GM11168 (cell line): ENCODE data around the gene ZNF503.

Experiments used
- in situ Hi-C: fragments of 300-500 bp; cut with MboI; formaldehyde crosslinking; loops from one replicate; pipeline ENCODE4 v1.12.0; 2022; ENCODE audit warnings: low sequenced_read_pairs; ENCODE audit not compliant: unreplicated experiment

Gene ZNF503

GRCh38 chr10:75432176-75432575, 30.6 kb upstream of the ZNF503 start:
- in situ Hi-C loops = no loop called here

GRCh38 chr10:75431180-75432111, 29.9 kb upstream of the ZNF503 start, which contains the start of gene LRMDA:
LRMDA (plus strand) TSS chr10:75431624.
- in situ Hi-C loops = no loop called here

DNA sequence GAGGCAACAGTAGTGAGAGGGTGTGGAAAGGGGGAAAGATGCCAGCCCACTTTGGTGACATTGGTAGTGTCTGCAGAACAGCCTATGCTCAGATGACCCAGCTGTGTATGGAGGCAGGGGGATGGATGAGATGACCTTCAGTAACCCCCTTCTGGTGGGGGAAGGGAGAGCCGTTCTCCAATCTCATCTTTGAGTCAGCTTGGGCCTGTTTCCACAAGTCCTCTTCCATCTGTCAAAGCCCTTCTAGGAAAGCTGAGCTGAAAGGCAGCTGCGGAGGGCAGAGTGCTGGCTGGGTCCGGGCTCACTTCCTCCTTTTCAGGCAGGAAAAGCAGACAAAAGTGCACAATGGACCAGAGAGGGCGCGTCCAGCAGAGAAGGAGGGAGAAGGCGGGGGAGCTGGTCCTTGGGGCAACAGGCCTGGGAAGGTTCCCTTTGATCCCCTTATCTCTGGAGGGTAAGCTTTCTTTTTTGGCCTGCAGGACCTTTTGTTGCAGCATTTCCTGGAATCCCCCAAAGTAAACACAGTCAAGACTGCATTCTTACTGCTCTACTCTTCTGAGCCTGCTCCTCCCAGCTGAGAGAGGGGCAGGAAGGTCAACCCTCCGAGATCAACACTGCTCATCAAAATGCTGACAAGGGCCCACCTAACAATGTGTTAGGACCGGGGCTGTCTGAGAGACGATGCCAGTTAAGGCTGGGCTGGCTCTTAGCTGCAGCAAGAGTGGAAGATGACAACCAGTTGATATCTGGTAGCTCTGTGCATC, 28.6 kb upstream of the ZNF503 start:
- in situ Hi-C loops = no loop called here

GRCh38 chr10:75429159-75429827, 27.7 kb upstream of the ZNF503 start:
- in situ Hi-C loops = no loop called here

GRCh38 chr10:75428434-75429158, 27.0 kb upstream of the ZNF503 start:
- in situ Hi-C loops = no loop called here

DNA sequence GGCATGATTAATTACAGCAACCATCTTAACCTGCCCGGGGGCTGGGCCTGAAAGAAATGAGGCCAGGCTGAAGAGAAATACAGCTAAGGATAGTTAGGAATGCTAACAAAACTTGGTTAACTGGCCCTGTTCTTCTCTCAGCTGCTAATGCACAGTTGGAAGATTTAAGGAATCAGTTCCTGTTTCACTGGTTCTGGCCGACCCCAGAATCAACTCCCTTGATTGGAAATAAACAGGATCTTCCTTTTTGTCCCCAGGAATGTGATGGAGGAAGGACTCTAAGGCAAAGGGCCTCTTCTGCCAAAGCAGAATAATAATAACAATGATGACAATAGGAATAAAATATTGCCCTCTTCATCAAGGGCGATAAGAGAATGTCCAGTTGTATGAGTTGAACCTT, 26.4 kb upstream of the ZNF503 start:
- in situ Hi-C loops = no loop called here

DNA sequence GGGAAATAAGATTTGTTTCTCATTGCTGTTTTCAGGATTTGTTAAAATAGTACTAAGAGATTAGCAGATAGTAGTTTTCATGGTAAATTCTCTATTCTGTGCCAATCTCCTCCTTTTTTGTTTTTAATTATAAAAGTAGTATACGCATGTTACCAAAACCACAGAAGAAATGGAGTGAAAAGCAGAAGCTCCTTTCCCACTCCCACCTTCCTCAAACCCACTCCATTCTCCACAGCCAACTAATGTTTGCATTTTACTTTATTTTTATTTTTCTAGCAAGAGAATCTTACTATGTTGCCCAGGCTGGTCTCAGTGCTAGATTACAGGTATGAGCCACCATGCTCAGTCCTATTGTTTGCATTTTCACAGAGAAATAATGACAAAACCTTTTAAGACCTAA, 25.3 kb upstream of the ZNF503 start:
- in situ Hi-C loops = no loop called here

- in situ Hi-C loops = no loop called here
Observed at GRCh38 chr10:75425291-75426079, 23.9 kb upstream of the ZNF503 start.

DNA sequence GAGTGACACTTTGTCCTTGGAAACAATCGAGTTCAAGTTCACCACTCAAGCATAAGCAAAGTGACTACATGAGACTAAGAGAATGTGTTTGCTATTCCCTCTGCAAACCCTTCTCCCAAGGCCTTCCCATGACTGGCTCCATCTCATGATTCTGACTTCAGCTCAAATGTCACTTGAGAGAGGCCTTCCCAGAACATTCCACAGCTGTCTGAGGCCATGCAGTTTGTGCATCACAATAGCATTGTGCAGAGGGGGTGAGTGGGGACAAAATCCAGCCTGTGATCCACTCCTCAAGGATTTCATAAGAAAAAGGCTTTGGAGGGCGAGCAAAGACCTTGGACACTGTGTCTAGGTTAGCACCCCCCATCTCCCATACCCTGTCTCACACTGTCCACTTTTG, 23.0 kb upstream of the ZNF503 start:
- in situ Hi-C loops = no loop called here

- in situ Hi-C loops = no loop called here
Observed at GRCh38 chr10:75422913-75423312, 21.3 kb upstream of the ZNF503 start.

- in situ Hi-C loops = no loop called here
Observed at GRCh38 chr10:75418712-75419111, 17.1 kb upstream of the ZNF503 start.

DNA sequence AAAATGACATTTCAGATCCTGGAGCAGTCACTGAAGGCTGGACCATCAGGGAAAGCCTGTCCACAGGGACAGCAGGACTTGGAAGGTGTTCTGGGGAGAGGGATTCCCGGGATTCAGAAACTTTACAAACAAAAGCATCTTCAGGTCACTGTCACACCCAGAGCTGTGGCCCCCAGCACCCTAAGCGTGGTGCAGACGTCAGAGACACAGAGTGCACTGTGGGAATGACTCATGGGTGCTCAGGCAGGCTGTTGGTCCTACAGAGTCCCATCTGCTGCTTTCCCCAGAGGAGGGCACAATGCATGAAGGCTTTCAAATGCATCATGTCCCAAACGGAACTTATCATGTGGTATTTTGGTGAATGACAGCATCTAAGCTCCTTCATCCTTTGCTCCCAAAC, 16.7 kb upstream of the ZNF503 start:
- in situ Hi-C loops = no loop called here

DNA sequence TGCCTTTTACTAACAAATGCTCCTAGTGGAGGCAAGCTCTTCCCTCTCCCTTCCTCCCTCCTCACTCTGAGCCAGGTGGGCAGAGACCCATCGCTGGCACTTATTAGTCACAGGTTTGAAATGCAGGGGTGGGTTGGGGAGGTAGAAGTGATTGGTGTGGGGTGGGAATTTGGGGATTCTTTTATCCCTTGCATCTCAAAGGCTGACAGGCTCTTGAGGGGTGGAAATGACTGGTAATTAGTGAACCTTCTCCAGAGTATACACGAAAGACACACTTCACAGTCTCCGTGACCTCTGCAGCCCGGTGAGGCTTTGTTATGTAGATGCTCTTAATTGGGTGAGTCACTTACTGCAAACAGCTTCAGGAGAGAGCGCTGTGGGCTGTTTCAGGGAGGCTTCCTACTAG, 16.0 kb upstream of the ZNF503 start:
- in situ Hi-C loops = no loop called here

DNA sequence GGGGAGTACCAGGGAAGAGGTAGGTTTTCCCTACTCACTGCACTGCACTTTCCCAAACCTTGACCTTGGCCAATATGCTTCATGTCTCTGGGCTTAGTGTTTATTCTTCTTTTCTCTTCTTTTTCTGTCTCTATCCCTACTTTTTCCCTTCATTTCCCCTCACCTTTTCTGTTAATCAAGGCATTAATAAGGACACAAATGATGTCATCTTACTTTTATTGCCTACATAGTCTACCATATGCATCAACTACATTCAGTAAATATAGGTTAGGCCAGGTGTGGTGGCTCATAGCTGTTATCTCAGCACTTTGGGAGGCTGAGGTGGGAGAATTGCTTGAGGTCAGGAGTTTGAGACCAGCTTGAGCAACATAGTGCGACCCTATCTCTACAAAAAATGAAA, 13.0 kb upstream of the ZNF503 start:
- in situ Hi-C loops = no loop called here

- in situ Hi-C loops = no loop called here
Observed at GRCh38 chr10:75410132-75411005, 8.8 kb upstream of the ZNF503 start.

DNA sequence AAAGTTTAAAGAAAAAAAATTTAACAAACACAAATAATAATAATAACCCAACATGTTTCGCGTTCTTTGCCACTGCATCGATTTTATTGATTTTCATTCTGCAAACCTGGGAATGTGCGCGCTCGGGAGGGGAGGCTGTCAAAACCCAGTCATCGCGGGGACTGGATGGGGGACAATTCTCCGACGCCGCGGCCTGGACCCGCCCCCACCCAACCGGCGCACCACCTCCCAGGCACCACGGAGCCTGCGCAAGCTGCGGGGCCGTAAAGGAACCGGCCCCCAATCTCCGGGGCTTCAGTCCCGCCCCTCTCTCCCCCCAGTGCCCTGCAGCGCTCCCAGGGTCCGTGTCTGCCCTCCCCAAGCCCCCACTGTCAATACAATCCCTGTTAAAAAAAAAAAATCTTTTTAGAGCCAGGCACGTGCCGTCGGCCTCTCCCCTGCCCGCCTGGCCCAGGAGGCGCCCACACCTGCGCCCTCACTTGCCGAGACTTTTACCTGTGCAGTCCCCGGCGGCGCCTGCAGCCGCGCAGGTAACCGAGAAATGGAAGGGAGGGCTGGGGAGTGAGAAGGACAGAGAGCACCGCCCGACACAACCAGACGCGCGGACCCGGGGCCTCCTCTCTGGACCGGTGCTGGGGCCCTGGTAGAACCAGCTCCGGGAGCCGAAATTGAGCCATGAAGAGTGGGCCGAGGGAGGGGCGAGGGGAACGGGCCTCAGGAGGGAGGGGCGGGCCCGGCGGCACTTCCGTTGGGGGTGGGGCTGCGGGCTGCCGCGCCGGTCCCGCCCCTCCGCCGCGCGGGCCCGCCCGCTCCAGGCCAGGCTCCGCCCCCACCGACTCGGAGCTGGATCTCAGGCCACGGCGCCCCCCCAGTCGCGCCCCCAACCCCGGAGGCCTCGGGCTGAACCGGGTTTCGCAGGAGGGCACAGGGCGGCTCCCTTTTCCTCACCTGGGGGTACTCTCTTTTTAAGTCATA, 7.6 kb upstream of the ZNF503 start:
- in situ Hi-C loops = no loop called here

DNA sequence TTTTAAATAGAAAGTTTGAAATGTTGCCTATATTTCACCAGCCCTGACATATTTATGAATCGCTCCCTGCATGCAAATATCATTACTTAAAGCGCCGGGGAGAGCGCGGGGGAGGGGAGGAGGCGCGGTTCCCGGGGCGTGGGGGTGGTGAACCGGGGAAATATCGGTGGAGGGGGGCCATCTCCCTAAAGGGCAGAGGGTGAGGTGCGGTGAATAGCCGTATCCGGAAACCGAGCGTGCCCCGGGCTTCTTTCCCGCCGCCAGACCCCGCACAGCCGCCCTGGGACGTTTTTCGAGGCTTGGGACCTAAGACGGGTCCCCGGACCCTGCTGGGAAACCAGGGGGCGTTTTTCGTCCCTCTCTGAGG, 6.9 kb upstream of the ZNF503 start:
- in situ Hi-C loops = no loop called here
